ENCODE results near the gene HCAR2. TPM values are rescaled to one million over a fixed set of nuclear protein-coding genes. Genes with fewer than 3 reads are reported as not detected.
A peak's percentile ranks its signal among the peaks of the same experiment; 100 is the strongest.

HCAR2 gene
- total and polyA plus RNA-seq, 2 of the 13 experiments (the other 11 are each of a cell fraction or from before 2014, with no cell fraction given), result 0.09 to 5.6 TPM

- TF ChIP-seq, protein P1, sequence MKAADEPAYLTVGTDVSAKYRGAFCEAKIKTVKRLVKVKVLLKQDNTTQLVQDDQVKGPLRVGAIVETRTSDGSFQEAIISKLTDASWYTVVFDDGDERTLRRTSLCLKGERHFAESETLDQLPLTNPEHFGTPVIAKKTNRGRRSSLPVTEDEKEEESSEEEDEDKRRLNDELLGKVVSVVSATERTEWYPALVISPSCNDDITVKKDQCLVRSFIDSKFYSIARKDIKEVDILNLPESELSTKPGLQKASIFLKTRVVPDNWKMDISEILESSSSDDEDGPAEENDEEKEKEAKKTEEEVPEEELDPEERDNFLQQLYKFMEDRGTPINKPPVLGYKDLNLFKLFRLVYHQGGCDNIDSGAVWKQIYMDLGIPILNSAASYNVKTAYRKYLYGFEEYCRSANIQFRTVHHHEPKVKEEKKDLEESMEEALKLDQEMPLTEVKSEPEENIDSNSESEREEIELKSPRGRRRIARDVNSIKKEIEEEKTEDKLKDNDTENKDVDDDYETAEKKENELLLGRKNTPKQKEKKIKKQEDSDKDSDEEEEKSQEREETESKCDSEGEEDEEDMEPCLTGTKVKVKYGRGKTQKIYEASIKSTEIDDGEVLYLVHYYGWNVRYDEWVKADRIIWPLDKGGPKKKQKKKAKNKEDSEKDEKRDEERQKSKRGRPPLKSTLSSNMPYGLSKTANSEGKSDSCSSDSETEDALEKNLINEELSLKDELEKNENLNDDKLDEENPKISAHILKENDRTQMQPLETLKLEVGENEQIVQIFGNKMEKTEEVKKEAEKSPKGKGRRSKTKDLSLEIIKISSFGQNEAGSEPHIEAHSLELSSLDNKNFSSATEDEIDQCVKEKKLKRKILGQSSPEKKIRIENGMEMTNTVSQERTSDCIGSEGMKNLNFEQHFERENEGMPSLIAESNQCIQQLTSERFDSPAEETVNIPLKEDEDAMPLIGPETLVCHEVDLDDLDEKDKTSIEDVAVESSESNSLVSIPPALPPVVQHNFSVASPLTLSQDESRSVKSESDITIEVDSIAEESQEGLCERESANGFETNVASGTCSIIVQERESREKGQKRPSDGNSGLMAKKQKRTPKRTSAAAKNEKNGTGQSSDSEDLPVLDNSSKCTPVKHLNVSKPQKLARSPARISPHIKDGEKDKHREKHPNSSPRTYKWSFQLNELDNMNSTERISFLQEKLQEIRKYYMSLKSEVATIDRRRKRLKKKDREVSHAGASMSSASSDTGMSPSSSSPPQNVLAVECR (CRISPR knock-in tag; IDR thresholded peaks at IDR 0.05; ENCODE audit: borderline replicate concordance), result no peak
- TF ChIP-seq ZBTB33 (CRISPR knock-in tag; IDR thresholded peaks at IDR 0.05) (peak; percentile 10; the same call in 1 of the 2 replicates), ZNF557 (CRISPR knock-in tag; IDR thresholded peaks at IDR 0.05) (0 out of 2 replicates have a peak, but pooled peaks have one; percentile 60), IKZF5 (CRISPR knock-in tag; IDR thresholded peaks at IDR 0.05) (peak; percentile 61), DPF2 (CRISPR knock-in tag; IDR thresholded peaks at IDR 0.05; ENCODE audit: borderline replicate concordance, low read depth) (peak; percentile 74; the same call in 1 of the 2 replicates), DMAP1 (CRISPR knock-in tag; IDR thresholded peaks at IDR 0.05) (0 out of 2 replicates have a peak, but pooled peaks have one; percentile 53), ZBTB3 (CRISPR knock-in tag; IDR thresholded peaks at IDR 0.05; ENCODE audit: borderline replicate concordance, low read depth) (peak; percentile 96; the same call in 1 of the 2 replicates), CENPBD1 (CRISPR knock-in tag; IDR thresholded peaks at IDR 0.05; ENCODE audit: borderline replicate concordance, low read depth) (no peak), HDAC1 (CRISPR knock-in tag; IDR thresholded peaks at IDR 0.05) (peak; percentile 55; the same call in 1 of the 2 replicates), ZNF331 (CRISPR knock-in tag; IDR thresholded peaks at IDR 0.05) (no peak; the same call in 1 of the 2 replicates), ZNF292 (CRISPR knock-in tag; IDR thresholded peaks at IDR 0.05; ENCODE audit: borderline replicate concordance, low read depth) (peak; percentile 46; the same call in 1 of the 2 replicates)
- TF ChIP-seq, protein P2, sequence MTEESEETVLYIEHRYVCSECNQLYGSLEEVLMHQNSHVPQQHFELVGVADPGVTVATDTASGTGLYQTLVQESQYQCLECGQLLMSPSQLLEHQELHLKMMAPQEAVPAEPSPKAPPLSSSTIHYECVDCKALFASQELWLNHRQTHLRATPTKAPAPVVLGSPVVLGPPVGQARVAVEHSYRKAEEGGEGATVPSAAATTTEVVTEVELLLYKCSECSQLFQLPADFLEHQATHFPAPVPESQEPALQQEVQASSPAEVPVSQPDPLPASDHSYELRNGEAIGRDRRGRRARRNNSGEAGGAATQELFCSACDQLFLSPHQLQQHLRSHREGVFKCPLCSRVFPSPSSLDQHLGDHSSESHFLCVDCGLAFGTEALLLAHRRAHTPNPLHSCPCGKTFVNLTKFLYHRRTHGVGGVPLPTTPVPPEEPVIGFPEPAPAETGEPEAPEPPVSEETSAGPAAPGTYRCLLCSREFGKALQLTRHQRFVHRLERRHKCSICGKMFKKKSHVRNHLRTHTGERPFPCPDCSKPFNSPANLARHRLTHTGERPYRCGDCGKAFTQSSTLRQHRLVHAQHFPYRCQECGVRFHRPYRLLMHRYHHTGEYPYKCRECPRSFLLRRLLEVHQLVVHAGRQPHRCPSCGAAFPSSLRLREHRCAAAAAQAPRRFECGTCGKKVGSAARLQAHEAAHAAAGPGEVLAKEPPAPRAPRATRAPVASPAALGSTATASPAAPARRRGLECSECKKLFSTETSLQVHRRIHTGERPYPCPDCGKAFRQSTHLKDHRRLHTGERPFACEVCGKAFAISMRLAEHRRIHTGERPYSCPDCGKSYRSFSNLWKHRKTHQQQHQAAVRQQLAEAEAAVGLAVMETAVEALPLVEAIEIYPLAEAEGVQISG (CRISPR knock-in tag; IDR thresholded peaks at IDR 0.05), result 0 out of 2 replicates have a peak, but pooled peaks have one; percentile 33
- TF ChIP-seq, protein P3, sequence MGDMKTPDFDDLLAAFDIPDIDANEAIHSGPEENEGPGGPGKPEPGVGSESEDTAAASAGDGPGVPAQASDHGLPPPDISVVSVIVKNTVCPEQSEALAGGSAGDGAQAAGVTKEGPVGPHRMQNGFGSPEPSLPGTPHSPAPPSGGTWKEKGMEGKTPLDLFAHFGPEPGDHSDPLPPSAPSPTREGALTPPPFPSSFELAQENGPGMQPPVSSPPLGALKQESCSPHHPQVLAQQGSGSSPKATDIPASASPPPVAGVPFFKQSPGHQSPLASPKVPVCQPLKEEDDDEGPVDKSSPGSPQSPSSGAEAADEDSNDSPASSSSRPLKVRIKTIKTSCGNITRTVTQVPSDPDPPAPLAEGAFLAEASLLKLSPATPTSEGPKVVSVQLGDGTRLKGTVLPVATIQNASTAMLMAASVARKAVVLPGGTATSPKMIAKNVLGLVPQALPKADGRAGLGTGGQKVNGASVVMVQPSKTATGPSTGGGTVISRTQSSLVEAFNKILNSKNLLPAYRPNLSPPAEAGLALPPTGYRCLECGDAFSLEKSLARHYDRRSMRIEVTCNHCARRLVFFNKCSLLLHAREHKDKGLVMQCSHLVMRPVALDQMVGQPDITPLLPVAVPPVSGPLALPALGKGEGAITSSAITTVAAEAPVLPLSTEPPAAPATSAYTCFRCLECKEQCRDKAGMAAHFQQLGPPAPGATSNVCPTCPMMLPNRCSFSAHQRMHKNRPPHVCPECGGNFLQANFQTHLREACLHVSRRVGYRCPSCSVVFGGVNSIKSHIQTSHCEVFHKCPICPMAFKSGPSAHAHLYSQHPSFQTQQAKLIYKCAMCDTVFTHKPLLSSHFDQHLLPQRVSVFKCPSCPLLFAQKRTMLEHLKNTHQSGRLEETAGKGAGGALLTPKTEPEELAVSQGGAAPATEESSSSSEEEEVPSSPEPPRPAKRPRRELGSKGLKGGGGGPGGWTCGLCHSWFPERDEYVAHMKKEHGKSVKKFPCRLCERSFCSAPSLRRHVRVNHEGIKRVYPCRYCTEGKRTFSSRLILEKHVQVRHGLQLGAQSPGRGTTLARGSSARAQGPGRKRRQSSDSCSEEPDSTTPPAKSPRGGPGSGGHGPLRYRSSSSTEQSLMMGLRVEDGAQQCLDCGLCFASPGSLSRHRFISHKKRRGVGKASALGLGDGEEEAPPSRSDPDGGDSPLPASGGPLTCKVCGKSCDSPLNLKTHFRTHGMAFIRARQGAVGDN (CRISPR knock-in tag; IDR thresholded peaks at IDR 0.05), result no peak
Measured at GRCh38 chr12:122721057-122721545, 17.9 kb upstream of the HCAR2 start (continued).
